Raji (cell line): Measurements from ENCODE around the gene GRIK3.

ENCODE experiments used
- POLR2A ChIP-seq: IDR thresholded peaks from 2 replicates; pipeline ENCODE4 v1.6.1; 2011; ENCODE audit warnings: low read depth, low read length, control low read depth; ENCODE audit not compliant: insufficient read depth

Gene GRIK3

DNA sequence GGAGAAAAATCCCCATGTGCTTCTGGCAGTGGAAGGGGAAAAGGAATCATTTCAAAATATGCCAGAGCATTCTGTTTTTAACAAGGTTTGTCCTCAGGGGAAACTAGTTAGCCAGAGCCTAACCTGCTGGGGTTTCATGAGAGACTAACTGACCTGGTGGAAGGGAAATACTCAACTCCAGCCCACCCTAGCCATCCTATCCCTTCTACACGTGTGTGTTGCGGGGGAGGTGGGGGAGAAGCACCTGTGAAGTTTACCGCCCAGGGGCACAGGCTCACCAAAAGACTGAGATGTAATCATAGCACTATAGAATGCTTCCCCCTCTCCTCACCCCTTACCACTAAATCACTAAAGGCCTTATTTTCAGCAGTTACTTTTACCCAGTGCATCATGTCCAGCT lies 139.5 kb downstream of the GRIK3 start:
- no peak for TF ChIP-seq POLR2A

DNA sequence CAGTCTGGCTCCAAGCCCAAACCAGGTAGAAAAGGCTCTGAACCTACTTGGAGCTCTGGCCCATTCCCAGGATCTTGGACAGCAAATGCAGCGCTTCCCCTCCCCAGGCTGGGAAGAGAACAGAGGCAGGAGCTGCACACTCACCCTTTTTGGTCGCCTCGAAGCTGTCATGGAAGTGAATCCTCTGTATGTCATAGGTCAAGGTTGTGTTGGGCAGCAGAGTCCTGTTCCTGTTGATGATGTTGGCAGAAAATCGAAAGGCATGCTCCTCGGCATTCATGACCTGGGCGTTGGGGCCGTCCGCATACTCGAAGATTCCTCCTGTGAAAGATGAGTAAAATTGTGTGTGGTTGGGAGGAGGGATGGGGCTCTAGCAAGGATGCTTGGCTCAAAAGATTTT lies 143.5 kb downstream of the GRIK3 start:
- TF ChIP-seq POLR2A: no peak

DNA sequence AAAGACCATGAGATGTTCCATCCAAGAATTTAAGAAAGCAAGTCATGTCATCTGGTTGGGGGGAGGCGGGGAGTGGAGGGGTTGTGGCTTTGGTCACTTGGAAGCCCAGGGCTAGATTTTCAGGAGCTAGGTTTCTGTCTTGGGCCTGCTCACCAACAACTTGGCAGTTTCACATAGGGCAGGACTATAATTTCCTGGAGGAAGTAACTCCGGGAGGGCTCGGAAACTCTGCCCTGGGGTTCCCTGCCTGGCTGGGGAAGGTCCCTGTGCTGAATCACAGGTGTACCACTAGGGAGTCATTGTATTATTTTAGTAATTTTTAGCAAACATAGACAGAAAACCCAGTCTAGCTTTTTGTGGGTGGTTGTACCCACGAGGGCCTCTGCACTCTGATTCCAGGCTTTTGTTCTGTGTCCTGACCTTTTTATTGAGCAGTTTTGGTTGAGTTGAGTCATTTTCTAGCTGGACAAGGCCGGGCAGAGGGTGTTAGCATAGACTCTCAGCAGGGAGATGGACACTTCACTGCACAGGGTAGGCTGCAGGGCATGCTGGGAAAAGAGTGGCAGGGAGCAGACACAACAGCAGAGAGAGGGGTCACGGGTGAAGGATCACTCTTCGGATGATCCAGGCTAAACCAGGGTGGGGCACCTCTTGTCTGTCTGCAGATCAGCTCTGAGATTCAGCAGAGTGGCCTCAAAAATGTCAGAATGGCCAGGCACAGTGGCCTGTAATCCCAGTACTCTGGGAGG lies 144.7 kb downstream of the GRIK3 start:
- no peak for TF ChIP-seq POLR2A

DNA sequence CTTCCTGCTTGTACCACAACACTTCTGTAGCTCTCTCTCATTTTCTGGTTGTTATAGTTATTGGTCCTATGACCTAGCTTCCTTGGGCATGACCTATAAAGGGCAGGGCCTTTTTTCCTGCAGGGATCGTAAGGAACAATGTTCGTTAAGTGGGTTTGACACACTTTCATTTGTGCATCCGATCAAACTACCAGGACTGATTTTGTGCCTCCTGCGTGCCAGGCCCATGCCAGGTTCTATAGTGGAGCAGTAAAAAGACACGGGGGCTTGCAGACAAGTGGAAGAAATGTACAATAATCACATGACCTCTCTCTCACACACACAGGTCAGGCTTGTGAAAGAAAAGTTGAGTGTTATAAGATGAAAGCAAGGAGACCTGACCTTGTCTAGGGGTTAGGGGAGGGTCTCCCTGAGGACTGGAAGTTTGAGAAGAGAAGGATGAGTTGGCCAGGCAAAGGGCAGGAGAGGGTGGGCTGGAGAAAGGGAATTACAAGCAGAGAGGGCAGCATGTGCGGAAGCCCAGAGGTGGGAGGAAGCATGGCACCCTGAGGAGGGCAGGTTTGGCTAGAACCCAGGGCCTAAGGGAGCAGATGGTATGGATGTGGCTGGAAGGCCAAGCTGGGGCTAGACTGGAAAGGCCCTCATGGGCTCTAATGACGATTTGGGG lies 145.4 kb downstream of the GRIK3 start:
- no peak for TF ChIP-seq POLR2A

DNA sequence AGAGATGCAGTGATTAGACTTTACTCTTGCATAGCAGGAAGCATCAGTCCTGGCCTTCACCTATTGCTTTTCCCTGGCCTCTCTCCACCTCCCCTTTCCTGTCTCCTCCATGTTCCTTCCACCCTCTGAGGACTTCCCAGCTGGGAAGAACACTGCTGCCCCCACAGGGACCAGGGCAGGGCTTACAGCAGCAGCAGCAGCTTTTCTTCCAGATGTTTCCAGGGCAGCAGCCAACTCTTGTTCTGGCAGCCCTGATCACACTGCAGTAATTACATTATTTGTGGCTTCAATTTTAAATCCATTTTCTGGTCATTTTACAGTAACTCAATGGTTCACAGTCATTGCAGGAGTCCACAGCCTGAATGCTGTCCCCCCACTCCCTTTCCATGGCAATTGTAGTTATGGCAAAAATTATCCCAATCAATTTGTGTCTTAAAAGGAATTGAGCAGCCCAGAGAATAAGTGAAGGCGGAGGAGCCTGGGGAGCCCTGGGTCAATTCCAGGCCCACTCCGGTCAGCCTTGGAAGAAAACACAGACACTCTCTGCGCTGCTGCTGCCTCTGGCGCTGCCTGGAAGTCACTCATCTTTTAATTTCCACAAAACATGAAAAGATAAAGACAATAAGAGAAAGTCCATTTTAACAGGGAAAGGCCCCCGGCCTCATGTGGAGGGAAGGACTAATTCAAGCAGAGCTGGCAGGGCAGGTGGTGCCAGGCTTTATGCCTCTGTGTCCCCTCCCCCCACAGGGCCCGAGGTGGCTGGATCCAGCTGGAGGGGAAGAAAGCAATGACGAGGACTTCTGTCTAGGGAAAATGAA lies 148.6 kb downstream of the GRIK3 start:
- TF ChIP-seq POLR2A: no peak

DNA sequence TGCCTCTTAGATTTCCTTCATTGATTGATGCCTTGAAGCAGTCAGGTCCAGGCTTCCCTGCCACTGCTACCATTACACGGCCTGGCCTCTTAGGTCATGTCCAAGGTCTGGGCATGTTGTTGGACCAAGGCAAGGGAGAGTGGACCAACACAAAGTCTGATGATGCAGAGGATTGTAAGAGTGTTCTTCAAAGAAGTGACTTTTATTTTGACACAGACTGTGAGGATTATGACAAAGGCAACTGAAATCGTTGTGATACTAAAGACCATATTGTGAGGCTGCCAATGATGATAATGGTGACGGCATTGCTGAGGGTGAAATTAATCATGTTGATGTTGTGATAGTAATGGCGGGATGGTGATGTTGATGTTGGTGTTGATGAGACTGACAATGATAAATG lies 149.5 kb downstream of the GRIK3 start:
- no peak for TF ChIP-seq POLR2A

DNA sequence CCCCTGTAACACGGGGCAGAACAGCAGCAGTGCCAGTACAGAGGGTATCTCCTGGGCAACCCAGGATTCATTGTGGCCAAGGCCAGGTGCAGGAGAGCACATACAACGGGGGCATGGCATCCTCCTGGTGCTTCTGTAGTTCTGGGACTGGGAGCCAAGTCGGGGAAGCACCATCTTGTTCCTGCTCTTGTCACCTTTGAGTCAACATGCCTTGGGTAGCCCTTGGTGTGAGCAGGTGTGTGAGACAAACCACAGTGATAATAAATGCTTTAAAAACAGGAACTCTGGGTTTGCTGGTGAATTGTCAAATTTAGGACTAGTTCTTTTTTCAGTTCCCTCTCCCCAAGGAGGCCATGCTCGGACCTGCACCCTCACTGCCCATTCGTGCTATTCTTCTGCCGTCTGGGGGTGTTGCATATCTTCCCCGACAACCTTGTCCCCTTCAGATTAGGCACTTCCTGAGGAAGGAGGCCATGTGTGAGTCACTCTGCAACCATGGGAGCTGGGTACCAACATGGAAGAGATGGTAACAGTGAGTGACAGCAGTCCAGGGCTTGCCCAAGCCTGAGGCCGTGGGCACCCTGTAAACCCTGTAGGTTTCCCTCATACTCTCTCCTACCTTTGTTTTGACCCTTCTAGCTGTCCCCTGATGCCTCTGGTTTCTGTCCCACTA lies 150.2 kb downstream of the GRIK3 start:
- TF ChIP-seq POLR2A: no peak

DNA sequence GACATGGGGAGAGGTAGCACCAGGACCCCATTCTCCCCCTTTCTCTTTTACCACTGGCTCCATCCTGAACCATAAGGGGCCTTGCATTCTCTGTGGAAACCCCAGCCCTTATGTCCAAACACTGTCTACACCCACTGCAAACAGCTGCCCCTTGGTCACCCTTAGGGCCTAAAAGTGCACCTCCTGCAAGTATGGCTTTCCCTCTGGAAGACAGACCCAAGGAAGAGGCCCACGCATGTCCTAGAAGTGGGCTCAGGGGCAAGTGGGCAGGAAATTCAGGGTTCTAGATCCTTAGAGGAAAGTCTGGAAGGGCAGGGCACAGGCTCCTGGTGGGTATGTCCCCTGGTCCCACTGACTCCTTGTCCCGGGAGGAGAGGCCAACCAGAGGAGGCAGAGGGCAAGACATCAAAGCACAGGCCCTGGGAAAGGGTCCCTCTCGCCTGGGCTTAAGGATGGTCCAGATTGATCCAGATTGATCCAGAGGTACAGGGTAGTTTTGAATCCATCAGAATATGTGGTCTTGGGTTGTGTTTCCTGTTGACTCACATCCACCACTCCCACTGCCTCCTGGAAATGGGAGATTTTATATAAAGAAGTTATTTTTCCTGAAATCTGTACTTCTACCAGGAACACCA lies 150.9 kb downstream of the GRIK3 start:
- TF ChIP-seq POLR2A: no peak

DNA sequence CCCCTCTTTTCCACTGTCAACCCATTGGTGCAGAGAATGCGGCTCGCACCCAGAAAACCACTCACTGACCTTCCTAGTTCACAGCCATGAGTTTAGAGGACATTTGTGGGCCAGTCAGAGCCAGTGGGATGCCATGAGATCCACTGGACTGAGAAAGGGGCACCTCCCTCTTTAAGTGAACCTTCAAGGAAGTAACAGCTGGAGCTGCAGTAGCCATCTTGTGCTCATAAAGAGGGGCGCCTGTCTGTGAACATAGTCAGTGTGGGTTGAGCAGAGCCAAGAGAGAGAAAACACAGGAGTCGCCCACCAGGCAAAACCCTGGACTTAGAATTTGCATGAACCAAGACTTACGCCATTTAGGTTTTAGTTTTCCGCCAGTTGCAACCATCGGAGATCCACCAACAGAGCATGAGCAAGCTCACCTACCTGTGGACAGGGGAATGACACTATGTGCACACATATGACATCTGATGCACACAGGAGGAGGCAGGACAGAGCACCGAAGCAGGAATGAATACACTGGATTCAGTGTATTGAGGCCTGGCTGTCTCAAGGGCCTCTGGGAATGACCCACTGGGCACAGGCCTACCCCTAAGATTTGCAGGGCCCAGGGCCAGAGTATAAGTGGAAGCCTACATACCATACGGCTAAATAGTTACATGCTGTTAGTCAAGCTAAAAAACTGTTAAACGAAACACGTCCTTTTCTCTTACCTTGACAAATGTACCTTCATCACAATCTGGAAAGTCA lies 151.6 kb downstream of the GRIK3 start:
- TF ChIP-seq POLR2A: no peak

DNA sequence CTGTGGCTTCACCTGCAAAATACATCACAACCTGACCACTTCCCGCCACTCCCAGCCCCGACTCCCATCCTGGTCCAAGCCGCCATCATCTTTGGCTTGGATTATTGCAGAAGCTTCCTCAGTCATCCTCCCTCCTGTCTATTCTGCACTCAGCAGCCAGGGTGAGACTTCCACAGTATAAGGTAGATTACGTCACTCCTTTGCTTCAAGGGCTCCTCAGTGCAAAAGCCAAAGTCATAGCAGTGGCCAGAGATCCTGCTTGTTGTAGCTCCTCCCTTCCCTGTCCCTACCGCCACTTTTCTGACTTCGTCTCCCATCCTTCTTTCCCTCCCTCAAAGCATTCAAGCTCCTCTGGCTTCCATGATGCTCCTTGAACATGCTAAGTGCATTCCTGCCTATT lies 152.8 kb downstream of the GRIK3 start:
- no peak for TF ChIP-seq POLR2A

DNA sequence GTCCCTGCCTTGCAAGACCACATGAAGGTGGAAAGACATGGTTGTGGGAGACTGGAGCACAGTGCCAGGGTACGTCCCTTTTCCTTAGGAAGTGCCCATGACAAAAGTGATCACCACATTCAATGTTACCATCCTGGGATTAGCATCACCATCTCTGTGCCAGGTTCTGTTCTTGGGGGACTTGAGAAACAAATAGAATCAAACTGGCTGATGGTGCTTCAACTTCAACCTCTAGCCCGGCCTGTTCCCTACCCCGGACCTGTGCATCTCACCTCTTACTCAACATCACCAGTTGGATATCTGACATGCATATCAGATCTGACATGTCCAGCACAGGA lies 153.3 kb downstream of the GRIK3 start:
- TF ChIP-seq POLR2A: no peak

DNA sequence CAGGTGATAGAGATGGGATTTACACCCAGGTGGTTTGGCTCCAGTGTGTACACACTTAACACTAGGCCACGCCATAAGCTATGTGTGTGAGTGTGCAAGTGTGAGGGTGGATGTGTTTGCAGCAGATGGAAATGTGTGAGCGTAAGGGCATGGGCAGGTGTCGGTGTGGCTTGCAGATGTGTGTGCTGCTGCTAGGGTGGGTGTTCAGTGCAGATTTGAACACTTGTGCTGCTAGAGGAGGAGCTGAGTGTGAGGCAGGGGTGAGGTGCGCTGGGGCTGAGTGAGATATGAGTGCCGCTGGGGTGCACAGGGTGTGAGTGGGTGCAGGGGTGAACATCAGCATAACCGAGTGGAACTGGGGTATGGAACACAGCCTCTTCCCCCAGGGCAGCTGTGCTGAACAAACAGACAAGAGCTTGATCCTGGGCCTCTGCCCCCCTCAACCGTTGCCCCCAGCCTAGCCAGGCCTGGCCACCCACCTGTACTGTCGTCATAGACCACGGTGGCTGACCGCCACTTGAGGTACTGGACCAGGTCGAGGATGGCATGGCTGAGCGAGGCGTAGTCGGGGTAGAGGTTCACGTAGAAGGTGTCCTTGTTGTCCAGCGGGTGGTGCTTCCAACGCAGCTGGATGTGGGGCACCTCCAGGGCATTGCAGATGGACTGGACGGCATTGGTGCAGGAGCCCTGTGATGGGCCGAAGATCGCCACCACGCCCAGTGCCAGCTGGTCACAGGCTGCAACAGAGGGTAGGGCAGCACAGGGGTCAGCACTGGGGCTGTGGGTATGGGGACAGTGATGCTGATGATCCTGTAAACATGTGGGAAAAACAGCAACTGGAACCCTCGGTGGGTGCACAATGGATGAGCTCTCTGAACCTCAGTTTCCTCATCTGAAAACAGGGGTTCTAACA lies 153.9 kb downstream of the GRIK3 start:
- no peak for TF ChIP-seq POLR2A

DNA sequence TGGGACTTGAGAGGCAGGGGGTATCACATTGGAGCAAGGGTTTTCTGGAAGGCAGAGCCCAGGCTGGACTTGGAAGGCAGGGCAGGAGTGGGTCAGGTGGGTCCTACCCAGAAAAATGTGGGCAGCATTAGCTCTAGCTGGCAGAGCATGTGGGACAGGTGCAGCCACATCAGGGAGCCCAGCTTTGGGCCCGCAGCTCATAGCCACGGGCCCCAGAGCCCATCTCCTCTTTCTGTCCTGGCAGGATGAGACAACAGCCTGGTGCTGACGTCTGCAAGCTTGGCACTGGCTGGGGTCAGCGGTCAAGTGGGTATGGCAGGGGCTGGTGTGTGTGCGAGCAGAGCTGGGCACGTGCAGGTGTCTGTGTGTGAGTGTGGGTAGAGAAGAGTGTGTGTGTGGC lies 154.7 kb downstream of the GRIK3 start:
- no peak for TF ChIP-seq POLR2A
